ENCODE results near the gene FAM72A. TPM values are rescaled to one million over a fixed set of nuclear protein-coding genes. Genes with fewer than 3 reads are reported as not detected.
A peak's percentile ranks its signal among the peaks of the same experiment; 100 is the strongest.
"Not testable (repeated sequence)": the region's sequence is repeated elsewhere in the genome, so short reads cannot be mapped to it uniquely, and the experiment has no call there.

FAM72A gene
- total RNA-seq, 4 donors from 2014 or later = 0.45 to 4.6 (median 1.3) TPM

DNA sequence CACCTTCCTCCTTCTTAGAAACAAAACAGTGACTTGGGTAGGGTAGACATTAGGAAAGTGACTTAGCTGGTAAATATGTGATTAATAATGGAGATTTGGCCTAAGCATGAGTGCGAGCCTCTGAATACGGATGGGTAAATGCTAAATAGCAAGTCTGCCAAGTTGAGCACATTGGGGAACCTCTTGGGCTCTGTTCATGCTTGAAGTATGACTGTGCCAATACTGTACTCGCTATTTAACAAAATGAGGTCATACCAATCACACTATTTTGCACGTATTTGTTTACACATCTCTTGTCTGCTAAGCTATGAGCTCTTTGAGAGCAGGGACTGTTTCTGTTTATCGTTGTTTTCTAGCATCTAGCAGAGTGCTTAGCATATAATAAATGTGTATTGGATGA, 24.2 kb upstream of the FAM72A start:
- H3K4me3 ChIP-seq; H3K27me3 ChIP-seq; H3K4me1 ChIP-seq; H3K9me3 ChIP-seq; intact Hi-C loops (cut with DNase I); H3K27ac ChIP-seq (replicated peaks in 1 of 4); H3K36me3 ChIP-seq; DNase-seq (ENCODE audit: extremely low spot score): not testable (repeated sequence)
- WGBS = 80% methylated on average over 2 of the region's 5 CpGs

DNA sequence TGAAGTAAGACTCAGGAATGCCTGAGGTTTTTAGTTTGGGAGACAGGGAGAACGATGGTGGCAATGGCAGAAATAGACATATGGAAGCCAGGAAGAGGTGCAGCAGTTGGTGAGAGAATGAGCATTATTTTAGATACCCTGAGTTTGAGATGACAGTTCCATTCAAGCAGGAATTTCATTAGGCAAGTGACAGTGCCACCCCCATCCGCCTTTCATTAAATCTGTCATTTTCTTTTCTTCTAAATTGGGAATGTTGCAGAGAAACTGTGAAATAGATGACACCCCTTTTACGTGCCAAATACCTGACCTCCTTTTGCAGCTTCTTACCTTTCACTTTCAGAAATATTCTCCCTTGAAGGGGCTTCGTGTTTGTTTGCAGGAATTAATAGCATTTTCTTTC, 22.7 kb upstream of the FAM72A start:
- H3K27me3 ChIP-seq; H3K9me3 ChIP-seq; H3K27ac ChIP-seq (replicated peaks in 1 of 4); DNase-seq (ENCODE audit: extremely low spot score); H3K4me3 ChIP-seq; H3K4me1 ChIP-seq; intact Hi-C loops (cut with DNase I); H3K36me3 ChIP-seq: not testable (repeated sequence)
- WGBS = 86% methylated on average over 4 of the region's 4 CpGs

- H3K36me3 ChIP-seq; intact Hi-C loops (cut with DNase I); H3K27me3 ChIP-seq; H3K4me3 ChIP-seq; DNase-seq (ENCODE audit: extremely low spot score); H3K4me1 ChIP-seq; H3K27ac ChIP-seq (replicated peaks in 1 of 4); H3K9me3 ChIP-seq: not testable (repeated sequence)
- 83% methylated on average over 2 of the region's 6 CpGs for WGBS
Observed at GRCh38 chr1:206224190-206224776, 21.6 kb upstream of the FAM72A start.

GRCh38 chr1:206221585-206221984, 18.9 kb upstream of the FAM72A start:
- H3K27ac ChIP-seq (replicated peaks in 1 of 4); DNase-seq (ENCODE audit: extremely low spot score); H3K9me3 ChIP-seq; H3K27me3 ChIP-seq; H3K36me3 ChIP-seq; H3K4me1 ChIP-seq; intact Hi-C loops (cut with DNase I); H3K4me3 ChIP-seq: not testable (repeated sequence)
- WGBS = no CpG with 5 or more reads among the region's 4 CpGs

DNA sequence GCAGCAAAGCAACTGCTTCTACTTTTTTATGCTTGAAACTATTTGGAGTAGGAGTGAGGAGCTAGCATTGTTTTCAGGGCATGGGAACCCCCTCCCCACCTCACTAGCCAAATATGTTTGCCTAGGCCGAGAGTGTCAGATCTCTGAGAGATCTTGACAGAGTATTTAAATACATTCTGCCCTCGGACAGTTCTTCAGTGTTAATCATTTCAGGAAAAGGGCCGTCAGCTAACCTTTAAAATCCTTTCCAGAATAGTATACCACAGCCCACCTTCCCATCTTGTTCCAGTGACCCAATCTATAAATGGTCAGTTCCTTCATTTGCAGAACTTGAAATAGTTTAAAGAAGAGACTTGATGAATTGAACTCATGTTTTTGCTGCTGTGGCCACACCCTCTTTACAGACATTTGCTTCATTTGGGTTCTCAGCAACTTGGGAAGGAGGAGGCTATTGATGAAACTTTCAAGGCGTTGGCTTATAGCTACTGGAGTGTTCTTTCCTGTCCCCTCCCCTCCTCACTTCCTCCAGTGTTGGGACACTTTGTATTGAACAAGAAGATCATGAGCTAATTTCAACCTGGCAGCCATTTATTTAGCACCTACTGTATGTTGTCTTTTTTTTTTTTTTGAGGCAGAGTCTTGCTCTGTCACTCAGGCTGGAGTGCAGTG, 17.8 kb upstream of the FAM72A start:
- WGBS = 82% methylated on average over 4 of the region's 4 CpGs
- H3K27me3 ChIP-seq; intact Hi-C loops (cut with DNase I); H3K4me1 ChIP-seq; H3K36me3 ChIP-seq; H3K27ac ChIP-seq (replicated peaks in 1 of 4); H3K4me3 ChIP-seq; H3K9me3 ChIP-seq: not testable (repeated sequence)
- peak; percentile 31 for DNase-seq (ENCODE audit: extremely low spot score)

DNA sequence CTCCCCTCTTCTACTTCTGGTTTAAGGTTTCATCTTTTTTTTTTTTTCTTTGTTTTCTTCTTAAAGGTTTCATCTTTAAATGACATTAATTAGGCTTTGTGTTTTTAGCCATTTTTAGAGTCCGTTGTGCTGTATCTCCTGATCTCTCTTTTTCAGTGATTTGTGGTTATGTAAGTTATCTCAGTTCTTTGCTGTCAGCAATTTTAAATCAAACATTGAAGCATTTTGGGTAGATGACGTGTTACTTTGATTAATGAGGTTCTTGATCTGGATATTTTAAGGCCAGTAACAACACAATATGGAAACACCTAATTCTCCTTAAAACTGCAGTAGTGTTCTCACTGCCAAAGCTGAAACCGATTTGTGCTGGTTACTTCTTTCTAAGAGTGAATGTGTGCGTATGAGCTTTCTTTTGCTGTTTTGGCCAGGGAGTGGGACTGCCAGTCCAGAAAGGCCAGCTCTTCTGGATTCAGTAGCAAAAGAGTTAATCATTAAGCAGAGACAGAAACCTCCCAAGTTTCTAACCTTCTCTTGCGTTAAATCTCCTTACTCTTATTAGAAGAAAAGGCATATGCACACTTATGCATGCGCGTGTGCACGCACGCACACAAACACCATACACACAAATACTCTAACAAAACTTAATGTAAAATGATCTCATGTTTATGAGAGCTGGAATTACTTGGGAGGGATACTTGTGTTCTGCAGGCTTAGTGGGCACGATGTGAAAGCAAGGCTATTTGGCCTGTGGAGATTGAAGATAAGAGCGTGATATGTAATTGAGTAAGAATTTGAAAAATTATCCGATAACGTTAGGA, 17.1 kb upstream of the FAM72A start:
- H3K4me3 ChIP-seq; DNase-seq (ENCODE audit: extremely low spot score); H3K27me3 ChIP-seq; intact Hi-C loops (cut with DNase I); H3K9me3 ChIP-seq; H3K27ac ChIP-seq (replicated peaks in 1 of 4); H3K36me3 ChIP-seq; H3K4me1 ChIP-seq: not testable (repeated sequence)
- WGBS = 91% methylated on average over 3 of the region's 13 CpGs

GRCh38 chr1:206218765-206219164, 16.1 kb upstream of the FAM72A start:
- DNase-seq (ENCODE audit: extremely low spot score); H3K27me3 ChIP-seq; H3K4me3 ChIP-seq; H3K9me3 ChIP-seq; intact Hi-C loops (cut with DNase I); H3K27ac ChIP-seq (replicated peaks in 1 of 4); H3K4me1 ChIP-seq; H3K36me3 ChIP-seq: not testable (repeated sequence)
- no CpG with 5 or more reads among the region's 2 CpGs for WGBS

DNA sequence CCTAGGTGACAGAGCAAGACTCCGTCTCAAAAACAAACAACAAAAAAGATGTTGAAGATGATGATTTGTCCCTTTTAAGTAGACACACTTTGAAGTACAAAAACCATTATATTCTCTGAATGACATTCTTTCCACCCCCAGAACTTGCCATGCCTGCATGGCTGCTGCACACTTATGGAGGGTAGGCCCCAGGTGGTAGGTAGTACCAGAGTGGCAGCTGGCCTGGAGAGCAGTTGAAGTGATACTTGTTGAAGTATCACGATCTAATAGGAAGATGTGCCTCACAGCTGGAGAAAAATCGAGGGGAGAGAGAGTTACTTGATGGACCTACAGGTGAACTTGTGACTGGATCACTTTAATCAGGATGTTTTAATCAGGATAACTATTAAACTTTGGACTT, 15.6 kb upstream of the FAM72A start:
- H3K27me3 ChIP-seq; H3K27ac ChIP-seq (replicated peaks in 1 of 4); DNase-seq (ENCODE audit: extremely low spot score); H3K9me3 ChIP-seq; H3K4me3 ChIP-seq; H3K4me1 ChIP-seq; H3K36me3 ChIP-seq; intact Hi-C loops (cut with DNase I): not testable (repeated sequence)
- no CpG with 5 or more reads among the region's 3 CpGs for WGBS

DNA sequence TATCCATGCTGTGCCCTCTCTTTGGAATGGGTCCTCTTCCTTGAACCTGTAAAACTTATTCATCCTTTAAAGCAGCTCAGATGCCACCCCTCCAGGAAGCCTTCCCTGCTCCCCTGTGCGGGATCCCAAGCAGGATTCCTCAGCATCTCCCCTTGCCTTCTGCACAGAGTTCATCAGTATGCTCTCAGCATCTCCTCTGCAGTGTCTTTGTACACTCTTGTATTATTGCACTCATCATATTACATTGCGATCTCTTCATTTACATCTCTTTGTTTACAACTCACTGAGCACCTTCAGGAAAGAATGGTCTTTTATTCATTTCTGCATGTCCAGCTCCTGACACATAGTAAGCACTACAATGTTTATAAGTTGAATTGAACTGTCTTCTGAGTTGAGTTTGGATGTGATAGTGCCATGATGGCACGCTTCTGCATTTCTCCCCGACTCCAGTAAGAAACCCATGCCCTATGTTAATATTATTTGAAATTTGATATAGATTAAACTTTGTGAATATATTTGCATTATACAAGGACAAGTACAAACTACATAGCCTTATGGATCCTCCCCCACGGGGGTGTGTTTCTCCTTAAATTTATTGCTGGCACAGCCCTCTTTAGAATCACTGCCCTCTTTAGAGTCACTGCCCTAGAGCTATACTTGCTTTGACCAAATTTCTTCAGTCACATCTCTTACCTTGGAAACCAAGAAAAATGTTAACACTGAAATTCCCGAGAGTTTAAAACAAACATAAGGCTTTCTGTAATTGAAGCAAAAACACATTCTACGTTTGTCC, 13.2 kb upstream of the FAM72A start:
- DNase-seq (ENCODE audit: extremely low spot score); H3K4me3 ChIP-seq; H3K27ac ChIP-seq (replicated peaks in 1 of 4); H3K36me3 ChIP-seq; H3K4me1 ChIP-seq; H3K27me3 ChIP-seq; intact Hi-C loops (cut with DNase I); H3K9me3 ChIP-seq: not testable (repeated sequence)
- WGBS = 87% methylated on average over 4 of the region's 7 CpGs

DNA sequence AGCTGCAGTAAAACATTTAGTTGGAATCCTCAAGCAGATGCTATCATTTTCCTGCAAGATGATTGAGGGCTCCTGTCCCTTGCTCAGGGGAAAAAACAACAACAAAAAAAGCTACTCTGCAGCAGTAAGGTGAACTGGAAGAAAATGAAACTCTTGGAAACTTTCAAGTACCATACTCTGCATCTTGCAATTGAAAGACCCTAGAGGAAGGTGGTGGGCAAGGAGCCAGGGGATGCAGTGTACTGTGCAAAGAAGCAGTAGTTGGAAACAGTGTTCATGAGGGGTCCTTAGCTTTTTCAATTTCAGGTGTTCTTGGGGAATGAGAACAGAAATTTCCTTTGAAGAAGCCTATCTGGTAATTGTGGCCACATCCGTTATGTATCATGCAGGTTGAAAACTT, 8.2 kb upstream of the FAM72A start:
- H3K4me1 ChIP-seq; H3K4me3 ChIP-seq; H3K27ac ChIP-seq (replicated peaks in 1 of 4); H3K36me3 ChIP-seq; H3K9me3 ChIP-seq; H3K27me3 ChIP-seq; intact Hi-C loops (cut with DNase I): not testable (repeated sequence)
- WGBS = no CpG with 5 or more reads among the region's 1 CpG
- DNase-seq (ENCODE audit: extremely low spot score) = peak; percentile 68

GRCh38 chr1:206205569-206205968, 2.9 kb upstream of the FAM72A start:
- peak overlapping the region in 1 of 4 donors; percentile 44 for H3K27ac ChIP-seq (replicated peaks in 1 of 4)
- DNase-seq (ENCODE audit: extremely low spot score); H3K36me3 ChIP-seq: not testable (repeated sequence)

DNA sequence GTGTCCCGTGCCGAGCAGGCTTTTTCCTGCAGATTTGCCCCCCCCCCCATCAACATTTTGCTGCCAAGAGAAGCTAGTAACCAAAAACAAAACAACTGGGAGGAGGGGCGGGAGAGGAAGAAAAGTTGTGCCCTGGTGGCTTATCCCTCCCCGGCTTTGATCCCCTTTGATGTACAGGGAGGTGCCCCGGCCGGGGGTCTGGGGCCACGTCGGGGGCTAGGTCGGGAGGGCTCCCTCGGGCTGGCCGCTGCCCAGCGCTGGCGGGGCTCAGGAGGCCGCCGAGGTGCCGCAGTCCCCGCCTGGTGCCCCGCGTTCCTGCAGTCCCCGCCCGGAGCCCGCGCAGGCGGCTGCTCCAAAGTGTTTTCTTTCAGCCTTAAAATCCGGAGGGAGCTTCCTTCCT, 2.2 kb upstream of the FAM72A start:
- H3K4me1 ChIP-seq; H3K36me3 ChIP-seq; intact Hi-C loops (cut with DNase I); H3K27me3 ChIP-seq; H3K9me3 ChIP-seq: not testable (repeated sequence)
- WGBS = no CpG with 5 or more reads among the region's 25 CpGs
- DNase-seq (ENCODE audit: extremely low spot score) = peak; percentile 21
- Histone ChIP-seq H3K4me3 (peak overlapping the region; percentile 54 to 64 (median 56)), H3K27ac (replicated peaks in 1 of 4) (peak overlapping the region; percentile 63 to 78 (median 76))

More at GRCh38 chr1:206205569-206205968, 2.9 kb upstream of the FAM72A start:
- no CpG with 5 or more reads among the region's 31 CpGs for WGBS
- H3K9me3 ChIP-seq; H3K27me3 ChIP-seq; H3K4me1 ChIP-seq; intact Hi-C loops (cut with DNase I): not testable (repeated sequence)
- peak overlapping the region; percentile 38 to 54 (median 42) for H3K4me3 ChIP-seq

Measured in esophagus muscularis mucosa (tissue), 4 donors.